Measurements from ENCODE around the gene TWF2. TPM values are rescaled to one million over a fixed set of nuclear protein-coding genes. Genes with fewer than 3 reads are reported as not detected.

TWF2 gene
- total RNA-seq, 1 donor from 2014 or later, result 65.2 TPM

GRCh38 chr3:52195291-52195597 is 43.7 kb downstream of the TWF2 start:
- Mint-ChIP-seq H3K9me3 (ENCODE audit: low read depth) (no peaks in the 10 kb centered on the region), H3K4me1 (ENCODE audit: low read depth) (peaks cover 37% of the 10 kb centered on the region), H3K4me3 (ENCODE audit: unreplicated experiment) (no peak overlapping the region), H3K36me3 (ENCODE audit: low read depth) (peaks cover 3% of the 10 kb centered on the region), H3K27ac (ENCODE audit: unreplicated experiment) (no peak overlapping the region), H3K27me3 (ENCODE audit: low read depth) (no peaks in the 10 kb centered on the region)
- no peak for TF ChIP-seq CTCF (IDR thresholded peaks at IDR 0.05)
- no peak for DNase-seq (ENCODE audit: low spot score)

- Mint-ChIP-seq H3K27me3 (ENCODE audit: low read depth) (no peaks in the 10 kb centered on the region), H3K36me3 (ENCODE audit: low read depth) (peaks cover 3% of the 10 kb centered on the region), H3K4me1 (ENCODE audit: low read depth) (peaks cover 36% of the 10 kb centered on the region), H3K9me3 (ENCODE audit: low read depth) (no peaks in the 10 kb centered on the region), H3K27ac (ENCODE audit: unreplicated experiment) (no peak overlapping the region), H3K4me3 (ENCODE audit: unreplicated experiment) (no peak overlapping the region)
- no peak for TF ChIP-seq CTCF (IDR thresholded peaks at IDR 0.05)
- no peak for DNase-seq (ENCODE audit: low spot score)
Observed at GRCh38 chr3:52194485-52195290, 44.3 kb downstream of the TWF2 start.

- no peak overlapping the region for H3K4me3 Mint-ChIP-seq (ENCODE audit: unreplicated experiment)
- TF ChIP-seq CTCF (IDR thresholded peaks at IDR 0.05), result no peak
- DNase-seq (ENCODE audit: low spot score), result no peak
- peaks cover 21% of the 10 kb centered on the region for H3K4me1 Mint-ChIP-seq (ENCODE audit: low read depth)
- no peaks in the 10 kb centered on the region for H3K9me3 Mint-ChIP-seq (ENCODE audit: low read depth)
- H3K36me3 Mint-ChIP-seq (ENCODE audit: low read depth), result no peaks in the 10 kb centered on the region
- H3K27ac Mint-ChIP-seq (ENCODE audit: unreplicated experiment), result no peak overlapping the region
- no peaks in the 10 kb centered on the region for H3K27me3 Mint-ChIP-seq (ENCODE audit: low read depth)
Observed at GRCh38 chr3:52193065-52193464, 45.9 kb downstream of the TWF2 start.

- no peak overlapping the region for H3K27ac Mint-ChIP-seq (ENCODE audit: unreplicated experiment)
- H3K27me3 Mint-ChIP-seq (ENCODE audit: low read depth), result no peaks in the 10 kb centered on the region
- no peak for DNase-seq (ENCODE audit: low spot score)
- peaks cover 13% of the 10 kb centered on the region for H3K4me1 Mint-ChIP-seq (ENCODE audit: low read depth)
- H3K9me3 Mint-ChIP-seq (ENCODE audit: low read depth), result no peaks in the 10 kb centered on the region
- no peaks in the 10 kb centered on the region for H3K36me3 Mint-ChIP-seq (ENCODE audit: low read depth)
- H3K4me3 Mint-ChIP-seq (ENCODE audit: unreplicated experiment), result no peak overlapping the region
- TF ChIP-seq CTCF (IDR thresholded peaks at IDR 0.05), result no peak
Observed at GRCh38 chr3:52191663-52192062, 47.3 kb downstream of the TWF2 start.

GRCh38 chr3:52190294-52191074 is 48.5 kb downstream of the TWF2 start:
- no peak for DNase-seq (ENCODE audit: low spot score)
- H3K36me3 Mint-ChIP-seq (ENCODE audit: low read depth), result no peaks in the 10 kb centered on the region
- H3K4me3 Mint-ChIP-seq (ENCODE audit: unreplicated experiment), result no peak overlapping the region
- peaks cover 13% of the 10 kb centered on the region for H3K4me1 Mint-ChIP-seq (ENCODE audit: low read depth)
- no peaks in the 10 kb centered on the region for H3K9me3 Mint-ChIP-seq (ENCODE audit: low read depth)
- H3K27ac Mint-ChIP-seq (ENCODE audit: unreplicated experiment), result no peak overlapping the region
- H3K27me3 Mint-ChIP-seq (ENCODE audit: low read depth), result no peaks in the 10 kb centered on the region
- TF ChIP-seq CTCF (IDR thresholded peaks at IDR 0.05), result no peak
